Measurements from ENCODE around the gene SCUBE1.

DNA sequence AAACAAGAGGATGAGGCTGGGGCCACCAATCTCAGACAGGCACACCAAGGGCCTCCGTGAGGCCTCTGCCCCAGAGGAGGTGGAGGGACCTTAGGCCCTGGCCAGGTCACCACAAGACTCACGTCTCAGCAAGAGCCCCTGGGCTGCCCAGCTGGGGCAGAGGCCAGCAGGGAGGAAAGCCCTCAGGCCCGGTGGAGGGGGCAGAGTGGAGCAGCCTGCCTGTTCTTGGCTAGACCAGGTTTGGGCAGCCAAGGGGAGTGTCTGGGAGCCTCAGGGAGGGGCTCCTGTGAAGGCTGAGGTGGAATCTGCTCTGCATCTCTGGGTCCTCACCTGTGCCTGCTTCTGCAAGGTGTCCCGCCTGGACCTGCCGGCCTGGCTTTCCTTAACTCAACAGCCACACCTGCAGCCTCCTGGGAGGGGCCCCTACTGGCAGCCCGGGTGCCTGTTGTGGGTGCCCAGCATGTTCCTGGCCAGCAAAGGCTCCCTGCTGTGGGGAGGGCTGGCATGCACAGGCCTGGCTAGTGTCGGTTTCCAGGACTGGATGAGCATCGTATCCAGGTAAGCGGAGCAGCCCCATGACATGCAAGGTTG lies 168.1 kb downstream of the SCUBE1 start:
- TF ChIP-seq, protein P1, sequence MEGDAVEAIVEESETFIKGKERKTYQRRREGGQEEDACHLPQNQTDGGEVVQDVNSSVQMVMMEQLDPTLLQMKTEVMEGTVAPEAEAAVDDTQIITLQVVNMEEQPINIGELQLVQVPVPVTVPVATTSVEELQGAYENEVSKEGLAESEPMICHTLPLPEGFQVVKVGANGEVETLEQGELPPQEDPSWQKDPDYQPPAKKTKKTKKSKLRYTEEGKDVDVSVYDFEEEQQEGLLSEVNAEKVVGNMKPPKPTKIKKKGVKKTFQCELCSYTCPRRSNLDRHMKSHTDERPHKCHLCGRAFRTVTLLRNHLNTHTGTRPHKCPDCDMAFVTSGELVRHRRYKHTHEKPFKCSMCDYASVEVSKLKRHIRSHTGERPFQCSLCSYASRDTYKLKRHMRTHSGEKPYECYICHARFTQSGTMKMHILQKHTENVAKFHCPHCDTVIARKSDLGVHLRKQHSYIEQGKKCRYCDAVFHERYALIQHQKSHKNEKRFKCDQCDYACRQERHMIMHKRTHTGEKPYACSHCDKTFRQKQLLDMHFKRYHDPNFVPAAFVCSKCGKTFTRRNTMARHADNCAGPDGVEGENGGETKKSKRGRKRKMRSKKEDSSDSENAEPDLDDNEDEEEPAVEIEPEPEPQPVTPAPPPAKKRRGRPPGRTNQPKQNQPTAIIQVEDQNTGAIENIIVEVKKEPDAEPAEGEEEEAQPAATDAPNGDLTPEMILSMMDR (IDR thresholded peaks at IDR 0.05), result peak in 3 of 6 experiments; percentile 21 to 45 (median 37)
- no peak for TF ChIP-seq POLR2A (IDR thresholded peaks at IDR 0.05)

All from esophagus squamous epithelium (tissue), 4 donors.